Measurements from ENCODE around the gene CCDC87. TPM values are rescaled to one million over a fixed set of nuclear protein-coding genes. Genes with fewer than 3 reads are reported as not detected.
A peak's percentile ranks its signal among the peaks of the same experiment; 100 is the strongest.
"Not testable (repeated sequence)": the region's sequence is repeated elsewhere in the genome, so short reads cannot be mapped to it uniquely, and the experiment has no call there.

CCDC87 gene, protein sequence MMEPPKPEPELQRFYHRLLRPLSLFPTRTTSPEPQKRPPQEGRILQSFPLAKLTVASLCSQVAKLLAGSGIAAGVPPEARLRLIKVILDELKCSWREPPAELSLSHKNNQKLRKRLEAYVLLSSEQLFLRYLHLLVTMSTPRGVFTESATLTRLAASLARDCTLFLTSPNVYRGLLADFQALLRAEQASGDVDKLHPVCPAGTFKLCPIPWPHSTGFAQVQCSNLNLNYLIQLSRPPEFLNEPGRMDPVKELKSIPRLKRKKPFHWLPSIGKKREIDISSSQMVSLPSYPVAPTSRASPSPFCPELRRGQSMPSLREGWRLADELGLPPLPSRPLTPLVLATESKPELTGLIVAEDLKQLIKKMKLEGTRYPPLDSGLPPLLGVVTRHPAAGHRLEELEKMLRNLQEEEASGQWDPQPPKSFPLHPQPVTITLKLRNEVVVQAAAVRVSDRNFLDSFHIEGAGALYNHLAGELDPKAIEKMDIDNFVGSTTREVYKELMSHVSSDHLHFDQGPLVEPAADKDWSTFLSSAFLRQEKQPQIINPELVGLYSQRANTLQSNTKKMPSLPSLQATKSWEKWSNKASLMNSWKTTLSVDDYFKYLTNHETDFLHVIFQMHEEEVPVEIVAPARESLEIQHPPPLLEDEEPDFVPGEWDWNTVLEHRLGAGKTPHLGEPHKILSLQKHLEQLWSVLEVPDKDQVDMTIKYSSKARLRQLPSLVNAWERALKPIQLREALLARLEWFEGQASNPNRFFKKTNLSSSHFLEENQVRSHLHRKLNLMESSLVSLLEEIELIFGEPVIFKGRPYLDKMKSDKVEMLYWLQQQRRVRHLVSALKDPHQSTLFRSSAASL
- total RNA-seq: under 1 TPM in 2 of 4 donors, not detected in 2; 0.32 to 0.96 TPM

DNA sequence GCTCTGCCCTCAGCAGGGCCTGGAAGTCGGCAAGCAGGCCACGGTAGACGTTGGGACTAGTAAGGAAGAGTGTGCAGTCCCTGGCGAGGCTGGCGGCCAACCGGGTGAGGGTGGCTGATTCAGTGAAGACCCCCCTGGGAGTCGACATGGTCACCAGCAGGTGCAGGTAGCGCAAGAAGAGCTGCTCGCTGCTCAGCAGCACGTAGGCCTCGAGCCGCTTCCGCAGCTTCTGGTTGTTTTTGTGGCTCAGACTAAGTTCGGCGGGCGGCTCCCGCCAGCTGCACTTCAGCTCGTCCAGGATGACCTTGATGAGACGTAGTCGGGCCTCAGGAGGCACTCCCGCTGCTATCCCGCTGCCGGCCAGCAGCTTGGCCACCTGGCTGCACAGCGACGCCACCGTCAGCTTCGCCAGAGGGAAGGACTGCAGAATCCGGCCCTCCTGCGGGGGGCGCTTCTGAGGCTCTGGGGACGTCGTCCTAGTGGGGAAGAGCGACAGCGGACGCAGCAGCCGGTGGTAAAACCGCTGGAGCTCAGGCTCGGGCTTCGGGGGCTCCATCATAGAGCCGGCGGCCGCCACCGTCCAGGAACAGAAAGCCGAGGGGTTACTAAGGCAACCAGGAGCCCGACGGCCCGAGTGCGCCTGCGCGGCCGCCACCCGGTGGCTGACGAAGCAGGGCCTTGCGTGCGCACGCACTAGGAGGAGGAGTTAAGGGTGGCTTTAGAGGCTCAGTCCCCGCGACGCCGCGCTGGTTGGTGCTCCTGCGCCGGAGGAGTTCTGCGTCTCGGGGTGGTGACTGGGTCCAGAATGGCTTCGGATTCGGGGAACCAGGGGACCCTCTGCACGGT lies at the start of gene CCDC87, which contains the start of gene CCS:
TSS of gene CCDC87 (minus strand) at position 607 of the 846 bp plus-strand sequence. CDS start at position 559, 48 bp downstream.
TSS of gene CCS (plus strand) at position 729 of the 846 bp plus-strand sequence. CDS start at position 806, 77 bp downstream.
- H3K27me3 ChIP-seq: no peaks in the 10 kb centered on the region
- H3K27ac ChIP-seq: peak within 1 kb of the TSS; percentile 82 to 89 (median 88)
- in situ Hi-C loops (cut with MboI; ENCODE audit: low pct_ligation_motif_present in 1 of 4, low pct_unique_long_range_greater_than_20kb in 1 of 4, low sequenced_read_pairs in 3 of 4): no loop called here
- TF ChIP-seq, protein P1, sequence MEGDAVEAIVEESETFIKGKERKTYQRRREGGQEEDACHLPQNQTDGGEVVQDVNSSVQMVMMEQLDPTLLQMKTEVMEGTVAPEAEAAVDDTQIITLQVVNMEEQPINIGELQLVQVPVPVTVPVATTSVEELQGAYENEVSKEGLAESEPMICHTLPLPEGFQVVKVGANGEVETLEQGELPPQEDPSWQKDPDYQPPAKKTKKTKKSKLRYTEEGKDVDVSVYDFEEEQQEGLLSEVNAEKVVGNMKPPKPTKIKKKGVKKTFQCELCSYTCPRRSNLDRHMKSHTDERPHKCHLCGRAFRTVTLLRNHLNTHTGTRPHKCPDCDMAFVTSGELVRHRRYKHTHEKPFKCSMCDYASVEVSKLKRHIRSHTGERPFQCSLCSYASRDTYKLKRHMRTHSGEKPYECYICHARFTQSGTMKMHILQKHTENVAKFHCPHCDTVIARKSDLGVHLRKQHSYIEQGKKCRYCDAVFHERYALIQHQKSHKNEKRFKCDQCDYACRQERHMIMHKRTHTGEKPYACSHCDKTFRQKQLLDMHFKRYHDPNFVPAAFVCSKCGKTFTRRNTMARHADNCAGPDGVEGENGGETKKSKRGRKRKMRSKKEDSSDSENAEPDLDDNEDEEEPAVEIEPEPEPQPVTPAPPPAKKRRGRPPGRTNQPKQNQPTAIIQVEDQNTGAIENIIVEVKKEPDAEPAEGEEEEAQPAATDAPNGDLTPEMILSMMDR (IDR thresholded peaks at IDR 0.05): peak; percentile 59 to 96 (median 69)
- TF ChIP-seq POLR2AphosphoS5 (IDR thresholded peaks at IDR 0.05) (peak; percentile 96 to 98 (median 97)), POLR2A (IDR thresholded peaks at IDR 0.05) (peak; percentile 90), EP300 (IDR thresholded peaks at IDR 0.05; ENCODE audit: low read depth) (no peak)
- H3K36me3 ChIP-seq: no peaks in the 10 kb centered on the region
- H3K4me1 ChIP-seq: peaks cover 27 to 38% (median 29%) of the 10 kb centered on the region in 4 donors
- DNase-seq: peak; percentile 99
- H3K4me3 ChIP-seq: peak within 1 kb of the TSS; percentile 48 to 75 (median 62)
- no peaks in the 10 kb centered on the region for H3K9me3 ChIP-seq
- intact Hi-C loops (cut with DNase I; ENCODE audit: low total_unique reads): no loop called here
- 15% methylated on average over 68 of the region's 68 CpGs; no CpG with 5 or more reads in 1 of the 2 donors for WGBS, 2 donors (ENCODE audit: low coverage in 1 of 2)

DNA sequence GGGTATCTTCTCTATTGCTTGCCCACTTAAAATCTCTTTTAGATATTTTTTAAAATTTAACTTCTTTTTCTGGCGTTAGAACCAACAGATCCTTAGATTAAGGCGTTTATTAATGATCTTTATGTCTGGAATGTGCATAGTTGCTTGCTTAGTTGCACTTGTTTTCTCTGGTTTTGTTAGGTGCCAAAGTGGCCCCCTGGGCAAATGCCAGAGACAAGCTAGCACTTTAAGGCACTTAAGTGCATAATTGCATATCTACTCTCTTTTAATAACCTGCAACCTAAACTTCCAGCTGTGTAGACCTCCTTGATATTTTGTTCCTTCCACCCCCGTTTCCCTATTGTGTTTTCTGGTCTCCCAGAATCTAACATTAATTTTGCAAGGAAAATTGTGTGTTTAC lies 49.0 kb upstream of the CCDC87 start:
- peaks cover 0 to 53% (median 22%) of the 10 kb centered on the region in 4 donors for H3K36me3 ChIP-seq
- in situ Hi-C loops (cut with MboI; ENCODE audit: low pct_ligation_motif_present in 1 of 4, low pct_unique_long_range_greater_than_20kb in 1 of 4, low sequenced_read_pairs in 3 of 4) (no loop called here), intact Hi-C loops (cut with DNase I; ENCODE audit: low total_unique reads) (no loop called here)
- TF ChIP-seq POLR2AphosphoS5 (IDR thresholded peaks at IDR 0.05): no peak
- TF ChIP-seq, protein P1 (IDR thresholded peaks at IDR 0.05): no peak
- TF ChIP-seq POLR2A (IDR thresholded peaks at IDR 0.05): no peak
- no peak for TF ChIP-seq EP300 (IDR thresholded peaks at IDR 0.05; ENCODE audit: low read depth)
- peaks cover 38 to 88% (median 65%) of the 10 kb centered on the region in 4 donors for H3K4me1 ChIP-seq
- H3K27ac ChIP-seq: peak overlapping the region in 3 of 4 donors; percentile 19 to 94 (median 93)
- WGBS, 2 donors (ENCODE audit: low coverage in 1 of 2): 25 to 28% methylated on average over 3 of the region's 3 CpGs
- no peaks in the 10 kb centered on the region for H3K27me3 ChIP-seq
- no peak for DNase-seq
- no peaks in the 10 kb centered on the region for H3K9me3 ChIP-seq
- peak overlapping the region in 2 of 4 donors; percentile 0 to 88 for H3K4me3 ChIP-seq

DNA sequence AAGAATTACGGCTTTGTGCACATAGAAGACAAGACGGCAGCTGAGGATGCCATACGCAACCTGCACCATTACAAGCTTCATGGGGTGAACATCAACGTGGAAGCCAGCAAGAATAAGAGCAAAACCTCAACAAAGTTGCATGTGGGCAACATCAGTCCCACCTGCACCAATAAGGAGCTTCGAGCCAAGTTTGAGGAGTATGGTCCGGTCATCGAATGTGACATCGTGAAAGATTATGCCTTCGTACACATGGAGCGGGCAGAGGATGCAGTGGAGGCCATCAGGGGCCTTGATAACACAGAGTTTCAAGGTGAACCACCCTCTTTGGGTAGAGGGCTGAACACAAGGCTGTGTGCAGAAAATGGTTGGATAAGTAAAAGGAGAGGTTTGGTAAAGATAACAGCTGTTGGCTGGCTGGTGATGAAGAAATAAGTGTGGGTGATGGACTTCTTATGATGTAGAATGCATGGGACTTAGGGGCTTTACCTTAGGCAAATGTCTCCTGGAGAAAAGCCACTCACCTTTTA lies 47.0 kb upstream of the CCDC87 start:
- Histone ChIP-seq H3K4me1 (peaks cover 31 to 72% (median 56%) of the 10 kb centered on the region in 4 donors), H3K36me3 (peaks cover 0 to 34% (median 15%) of the 10 kb centered on the region in 4 donors), H3K27ac (peak overlapping the region; percentile 90 to 94 (median 92))

More for the DNA sequence above, 47.0 kb upstream of the CCDC87 start:
- peak overlapping the region in 2 of 4 donors; percentile 67 to 88 for H3K4me3 ChIP-seq
- in situ Hi-C loops (cut with MboI; ENCODE audit: low pct_ligation_motif_present in 1 of 4, low pct_unique_long_range_greater_than_20kb in 1 of 4, low sequenced_read_pairs in 3 of 4); DNase-seq; H3K9me3 ChIP-seq; H3K27me3 ChIP-seq: not testable (repeated sequence)
- WGBS, 2 donors (ENCODE audit: low coverage in 1 of 2): 63 to 88% methylated on average over 3 to 10 of the region's 10 CpGs
- intact Hi-C loops (cut with DNase I; ENCODE audit: low total_unique reads): loop anchor here (10.0 kb wide), 1 partner anchor 635 kb away; no protein-coding TSS in a partner anchor

All from transverse colon (tissue), 4 donors.